Left kidney (tissue), 2 donors: ENCODE data around the gene CNDP1. TPM values are rescaled to one million over a fixed set of nuclear protein-coding genes. Genes with fewer than 3 reads are reported as not detected.

Experiments used
- DNase-seq: peaks from one replicate; pipeline ENCODE4 v3.0.0-alpha.2; 2013
- polyA plus RNA-seq: library from polyadenylated mRNA; unstranded; fragments of 120-200 nt; gene quantifications from one replicate; pipeline ENCODE4 v1.2.1, GENCODE V29; 2013; ENCODE audit not compliant: insufficient read length

Gene CNDP1
- polyA plus RNA-seq, 1 donor = 1.6 TPM

GRCh38 chr18:74625157-74625556, 90.9 kb downstream of the CNDP1 start:
- no peak for DNase-seq

GRCh38 chr18:74626049-74626874, 92.0 kb downstream of the CNDP1 start:
- no peak for DNase-seq

- DNase-seq = no peak
Observed at GRCh38 chr18:74630804-74631203, 96.5 kb downstream of the CNDP1 start.

- DNase-seq = no peak
Observed at GRCh38 chr18:74631212-74631611, 96.9 kb downstream of the CNDP1 start.

- DNase-seq = no peak
Observed at GRCh38 chr18:74631623-74632350, 97.5 kb downstream of the CNDP1 start.

GRCh38 chr18:74632351-74632679, 98.0 kb downstream of the CNDP1 start:
- no peak for DNase-seq

- no peak for DNase-seq
Observed at GRCh38 chr18:74632856-74633255, 98.6 kb downstream of the CNDP1 start.

GRCh38 chr18:74633652-74634352, 99.5 kb downstream of the CNDP1 start:
- no peak for DNase-seq

- DNase-seq = peak; percentile 42
Observed at GRCh38 chr18:74635224-74635975, 101.1 kb downstream of the CNDP1 start.

Other genes with a start within 250 kb of the CNDP1 start
- 258 TPM for gene CYB5A, start 242.5 kb upstream of the CNDP1 start, polyA plus RNA-seq
- gene C18orf63, start 218.7 kb upstream of the CNDP1 start, polyA plus RNA-seq = 0.55 TPM
- 0.10 TPM for gene DIPK1C, start 77.2 kb upstream of the CNDP1 start, polyA plus RNA-seq
- gene CNDP2, start 38.1 kb upstream of the CNDP1 start, polyA plus RNA-seq = 298 TPM
- 11.4 TPM for gene ZNF407, start 63.4 kb downstream of the CNDP1 start, polyA plus RNA-seq